CD4-positive, alpha-beta T cell (primary cell): Measurements from ENCODE around the gene OR52R1. TPM values are rescaled to one million over a fixed set of nuclear protein-coding genes. Genes with fewer than 3 reads are reported as not detected.

Experiments used
- ATAC-seq: fragments of 200-7000 bp; cut with Tn5 transposase; one replicate; pipeline ENCODE4 v1.10.0; 2022; ENCODE audit warnings: mild to moderate bottlenecking; ENCODE audit not compliant: poor library complexity
- CTCF ChIA-PET: fragments of 350-600 bp; sonication (Branson Sonifier 250); formaldehyde crosslinking; loops from one replicate; lab custom pipeline; 2021; ENCODE audit warnings: antibody characterized with exemption, inconsistent platforms; lab: Charles Lee
- POLR2A ChIA-PET: fragments of 350-600 bp; sonication (Branson Sonifier 250); formaldehyde crosslinking; loops from one replicate; lab custom pipeline; 2021; ENCODE audit warnings: antibody characterized with exemption, inconsistent platforms; lab: Charles Lee
- DNase-seq, 14 experiments: peaks; one replicate each; pipeline ENCODE4 v3.0.0-alpha.2; 2013 to 2020; ENCODE audit warnings: mixed read lengths in 2 of 14
- H3K27ac ChIP-seq, 2 donors: one replicate each; pipeline versions ENCODE4 v1.5.1 to v1.7.0; 2013; ENCODE audit warnings: low read length in 2 of 2, low read depth in 1 of 2, mild to moderate bottlenecking in 1 of 2
- H3K27me3 ChIP-seq, 2 experiments: 1 replicate in 1 of 2; 2 replicates in 1 of 2; pipeline versions ENCODE4 v1.6.1 to v1.7.0; 2013; ENCODE audit warnings: low read length in 2 of 2, control low read depth in 1 of 2, mild to moderate bottlenecking in 1 of 2, moderate library complexity in 1 of 2; ENCODE audit not compliant: insufficient read depth in 2 of 2, control insufficient read depth in 1 of 2
- H3K36me3 ChIP-seq: one replicate; pipeline ENCODE4 v1.6.1; 2013; ENCODE audit warnings: low read length, control low read depth; ENCODE audit not compliant: insufficient read depth
- H3K4me1 ChIP-seq: one replicate; pipeline ENCODE4 v1.6.1; 2013; ENCODE audit warnings: low read length, control low read depth; ENCODE audit not compliant: insufficient read depth
- H3K4me3 ChIP-seq: one replicate; pipeline ENCODE4 v1.5.1; 2013; ENCODE audit warnings: mild to moderate bottlenecking, low read length, moderate library complexity
- H3K9me3 ChIP-seq, 2 experiments: 1 replicate in 1 of 2; 2 replicates in 1 of 2; pipeline versions ENCODE4 v1.6.1 to v1.7.0; 2013; ENCODE audit warnings: low read length in 2 of 2, mild to moderate bottlenecking in 2 of 2, control low read depth in 1 of 2, moderate library complexity in 1 of 2; ENCODE audit not compliant: control insufficient read depth in 1 of 2, insufficient read depth in 1 of 2
- H3K27ac Mint-ChIP-seq: one replicate; pipeline ENCODE4 v1.8.0; 2020; ENCODE audit warnings: mixed read lengths
- H3K27me3 Mint-ChIP-seq: one replicate; pipeline ENCODE4 v1.8.0; 2021; ENCODE audit warnings: mixed read lengths
- H3K36me3 Mint-ChIP-seq: one replicate; pipeline ENCODE4 v1.8.0; 2021; ENCODE audit warnings: low read depth, mixed read lengths
- H3K4me1 Mint-ChIP-seq: one replicate; pipeline ENCODE4 v1.8.0; 2021; ENCODE audit warnings: low read depth, mixed read lengths
- H3K4me3 Mint-ChIP-seq: one replicate; pipeline ENCODE4 v1.8.0; 2020; ENCODE audit warnings: mild to moderate bottlenecking, mixed read lengths
- H3K9me3 Mint-ChIP-seq: one replicate; pipeline ENCODE4 v1.8.0; 2020; ENCODE audit warnings: mixed read lengths
- intact Hi-C, 2 experiments: fragments of 100-400 bp; cut with DNase I in 1 of 2; cut with micrococcal nuclease in 1 of 2; formaldehyde crosslinking; loops; one replicate each; pipeline versions ENCODE4 v1.15.1 to v1.9.0; 2023 to 2025; cut with DNase I, micrococcal nuclease
- polyA plus RNA-seq, 2 donors: library from polyadenylated mRNA; unstranded; fragments of 120-200 nt; gene quantifications; one replicate each; pipeline ENCODE4 v1.2.1, GENCODE V29; 2013
- total RNA-seq, 174 experiments: library from RNA in 2 of 174; stranded (reverse) in 2 of 174; gene quantifications; one replicate each; pipeline ENCODE4 v1.2.3 and lab custom pipeline; 2021 to 2026
- TF ChIP-seq, protein P1 (sequence below): fragments of 200-600 bp; IDR thresholded peaks from one replicate; pipeline ENCODE4 v1.8.0; 2022; ENCODE audit warnings: antibody characterized with exemption, mild to moderate bottlenecking

OR52R1 gene
- not detected for total RNA-seq
- not detected for polyA plus RNA-seq (2013, experiment 1 of 2)
- not detected for polyA plus RNA-seq (2013, experiment 2 of 2)
- total RNA-seq (lab: John Stamatoyannopoulos, UW): 0 reads per million in 172 experiments

DNA sequence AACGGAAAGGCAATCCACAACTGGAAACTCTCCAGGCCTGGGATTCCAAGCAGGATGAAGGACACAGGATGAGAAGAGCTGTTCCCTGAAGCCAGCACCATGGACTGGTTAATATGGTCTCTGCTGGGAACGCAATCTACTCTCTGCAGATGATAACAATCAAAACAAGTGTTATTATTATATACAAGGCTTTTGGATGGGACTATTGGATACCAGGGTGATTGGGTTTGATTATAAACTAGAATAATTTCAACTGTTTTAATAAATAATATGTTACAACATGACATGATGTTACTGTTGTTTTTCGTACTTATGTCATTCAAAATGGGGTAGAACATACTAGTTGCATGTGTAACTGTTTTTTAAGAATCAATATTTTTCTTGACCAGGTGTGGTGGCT is at the start of gene OR52R1:
Gene OR52R1, minus strand, starts transcription at position 101 of the 400 bp plus-strand sequence. Its CDS starts 0 bp downstream, at position 101.
- intact Hi-C loops: no loop called here
- Histone ChIP-seq H3K36me3 (no peaks in the 10 kb centered on the region), H3K4me1 (no peaks in the 10 kb centered on the region), H3K27ac (no peak within 1 kb of the TSS), H3K9me3 (no peaks in the 10 kb centered on the region), H3K4me3 (no peak within 1 kb of the TSS), H3K27me3 (no peaks in the 10 kb centered on the region)
- Mint-ChIP-seq H3K9me3 (no peaks in the 10 kb centered on the region), H3K27ac (no peak within 1 kb of the TSS), H3K4me1 (no peaks in the 10 kb centered on the region), H3K4me3 (no peak within 1 kb of the TSS), H3K27me3 (peaks cover 4% of the 10 kb centered on the region), H3K36me3 (no peaks in the 10 kb centered on the region)
- no peak for ATAC-seq
- no peak for DNase-seq
- POLR2A ChIA-PET: no interaction called here
- CTCF ChIA-PET: no interaction called here
- TF ChIP-seq, protein P1, sequence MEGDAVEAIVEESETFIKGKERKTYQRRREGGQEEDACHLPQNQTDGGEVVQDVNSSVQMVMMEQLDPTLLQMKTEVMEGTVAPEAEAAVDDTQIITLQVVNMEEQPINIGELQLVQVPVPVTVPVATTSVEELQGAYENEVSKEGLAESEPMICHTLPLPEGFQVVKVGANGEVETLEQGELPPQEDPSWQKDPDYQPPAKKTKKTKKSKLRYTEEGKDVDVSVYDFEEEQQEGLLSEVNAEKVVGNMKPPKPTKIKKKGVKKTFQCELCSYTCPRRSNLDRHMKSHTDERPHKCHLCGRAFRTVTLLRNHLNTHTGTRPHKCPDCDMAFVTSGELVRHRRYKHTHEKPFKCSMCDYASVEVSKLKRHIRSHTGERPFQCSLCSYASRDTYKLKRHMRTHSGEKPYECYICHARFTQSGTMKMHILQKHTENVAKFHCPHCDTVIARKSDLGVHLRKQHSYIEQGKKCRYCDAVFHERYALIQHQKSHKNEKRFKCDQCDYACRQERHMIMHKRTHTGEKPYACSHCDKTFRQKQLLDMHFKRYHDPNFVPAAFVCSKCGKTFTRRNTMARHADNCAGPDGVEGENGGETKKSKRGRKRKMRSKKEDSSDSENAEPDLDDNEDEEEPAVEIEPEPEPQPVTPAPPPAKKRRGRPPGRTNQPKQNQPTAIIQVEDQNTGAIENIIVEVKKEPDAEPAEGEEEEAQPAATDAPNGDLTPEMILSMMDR: no peak

DNA sequence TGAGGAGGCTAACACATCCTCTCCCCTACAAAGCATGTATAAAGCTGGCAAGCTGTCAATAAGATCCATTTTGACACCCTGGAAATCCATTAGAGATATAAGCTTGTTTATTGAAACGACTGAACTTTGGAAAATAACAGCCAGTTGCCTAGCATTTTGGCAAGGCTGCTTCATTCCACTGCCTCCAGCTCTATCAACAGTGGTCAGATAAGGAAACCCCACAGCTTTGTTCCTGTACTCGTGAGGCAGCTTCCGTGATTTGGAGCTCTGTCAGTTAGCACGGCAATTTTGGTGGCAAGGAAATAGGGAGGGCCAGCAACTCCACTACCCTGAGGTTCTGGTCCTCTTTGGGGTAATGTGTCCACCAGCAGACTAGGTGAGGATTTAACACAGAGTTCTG is 46.9 kb upstream of the OR52R1 start:
- TF ChIP-seq, protein P1: no peak
- CTCF ChIA-PET: no interaction called here
- POLR2A ChIA-PET: no interaction called here

DNA sequence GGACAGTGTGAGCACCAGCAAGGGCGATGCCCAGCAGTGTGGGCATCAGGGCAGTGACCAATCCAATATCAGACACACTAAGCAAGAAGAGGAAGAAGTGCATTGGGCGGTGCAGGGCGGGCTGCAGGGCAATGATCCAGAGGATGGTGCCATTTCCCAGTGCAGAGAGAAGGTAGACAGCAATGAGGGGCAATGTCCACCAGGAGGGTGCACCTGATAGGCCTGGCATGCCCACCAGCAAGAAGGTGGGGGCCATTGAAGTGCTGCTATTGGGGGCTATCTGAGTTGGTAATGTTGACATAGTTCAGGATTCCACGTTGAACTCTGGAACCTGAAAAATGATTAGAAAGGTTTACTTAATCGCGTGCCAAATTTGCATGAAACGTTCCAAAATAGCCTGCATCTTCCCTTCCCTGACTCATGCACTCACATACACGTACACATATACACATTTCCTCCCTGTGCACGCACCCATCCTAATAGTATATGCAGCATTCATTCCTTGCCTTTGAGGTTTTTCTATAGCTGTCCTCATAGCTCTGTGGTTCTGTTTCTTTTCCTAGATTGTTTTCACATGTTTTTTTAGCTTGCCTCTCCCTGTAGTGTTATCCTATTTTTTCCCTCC is 44.8 kb upstream of the OR52R1 start, which contains the start of gene OR51S1:
Gene OR51S1, minus strand, starts transcription at position 301 of the 625 bp plus-strand sequence. Its CDS starts 0 bp downstream, at position 301.
- DNase-seq: no peak
- H3K27me3 ChIP-seq: peaks cover 3 to 6% of the 10 kb centered on the region in 2 experiments
- no peak within 1 kb of the TSS for H3K4me3 ChIP-seq
- Mint-ChIP-seq H3K36me3 (no peaks in the 10 kb centered on the region), H3K4me1 (no peaks in the 10 kb centered on the region), H3K4me3 (no peak within 1 kb of the TSS), H3K27ac (no peak within 1 kb of the TSS), H3K9me3 (no peaks in the 10 kb centered on the region), H3K27me3 (peaks cover 13% of the 10 kb centered on the region)
- CTCF ChIA-PET: no interaction called here
- H3K9me3 ChIP-seq: peaks cover 0 to 6% of the 10 kb centered on the region in 2 experiments
- H3K4me1 ChIP-seq: no peaks in the 10 kb centered on the region
- H3K27ac ChIP-seq: no peak within 1 kb of the TSS
- ATAC-seq: no peak
- POLR2A ChIA-PET: no interaction called here
- TF ChIP-seq, protein P1: no peak
- intact Hi-C loops: no loop called here
- H3K36me3 ChIP-seq: no peaks in the 10 kb centered on the region

More for the DNA sequence above, 46.9 kb upstream of the OR52R1 start:
- H3K4me1 ChIP-seq: no peaks in the 10 kb centered on the region
- H3K36me3 ChIP-seq: no peaks in the 10 kb centered on the region
- H3K27ac ChIP-seq: no peak overlapping the region
- intact Hi-C loops: no loop called here
- no peak overlapping the region for H3K27ac Mint-ChIP-seq
- peaks cover 3 to 6% of the 10 kb centered on the region in 2 experiments for H3K27me3 ChIP-seq
- no peaks in the 10 kb centered on the region for H3K36me3 Mint-ChIP-seq
- H3K9me3 Mint-ChIP-seq: no peaks in the 10 kb centered on the region
- no peaks in the 10 kb centered on the region for H3K4me1 Mint-ChIP-seq
- H3K4me3 Mint-ChIP-seq: no peak overlapping the region
- DNase-seq (no peak), ATAC-seq (no peak)
- no peak overlapping the region for H3K4me3 ChIP-seq
- H3K9me3 ChIP-seq: peaks cover 0 to 10% of the 10 kb centered on the region in 2 experiments
- peaks cover 6% of the 10 kb centered on the region for H3K27me3 Mint-ChIP-seq
